HepG2 (cell line): Measurements from ENCODE around the gene FZD4. TPM values are rescaled to one million over a fixed set of nuclear protein-coding genes. Genes with fewer than 3 reads are reported as not detected.
A peak's percentile ranks its signal among the peaks of the same experiment; 100 is the strongest.

Source experiments
- ATAC-seq: fragments of 200-7000 bp; cut with Tn5 transposase; 3 replicates; pipeline ENCODE4 v1.9.1; 2020; ENCODE audit warnings: mild to moderate bottlenecking, moderate library complexity
- BruUV-seq: library from RNA; stranded (reverse); fragments of 400-500 nt; replicated peaks from 2 replicates; lab custom pipeline; 2021; lab: Mats Ljungman, UMichigan
- CTCF ChIA-PET: fragments of 300-600 bp; formaldehyde crosslinking; extraction: SDS; loops from one replicate; lab custom pipeline; 2021; ENCODE audit warnings: low total read pairs, inconsistent platforms, low intra/inter-chr PET ratio; lab: Yijun Ruan, JAX
- POLR2A ChIA-PET: fragments of 350-600 bp; sonication (Branson Sonifier 250); formaldehyde crosslinking; loops from one replicate; lab custom pipeline; 2020; ENCODE audit warnings: antibody characterized with exemption, inconsistent platforms; lab: Yijun Ruan, JAX
- DNase-seq: peaks from one replicate; pipeline ENCODE4 v3.0.0-alpha.2; 2015; ENCODE audit warnings: low spot score
- FAIRE-seq: peaks from 3 replicates; lab custom pipeline; 2011; peaks lifted over from hg19 to GRCh38; lab: Jason Lieb, UNC
- H2AFZ ChIP-seq: one replicate; pipeline ENCODE4 v1.6.1; 2011; ENCODE audit warnings: low read length, inconsistent platforms
- H3K27ac ChIP-seq: fragments of 300-600 bp; 3 replicates; pipeline ENCODE4 v1.8.0; 2011; ENCODE audit warnings: mixed run types, mild to moderate bottlenecking, mixed read lengths, low read length, inconsistent platforms; ENCODE audit not compliant: insufficient read depth; ENCODE audit errors: extremely low read length
- H3K27me3 ChIP-seq, 2 experiments: fragments of 200-600 bp in 1 of 2; 2 replicates in 1 of 2; 3 replicates in 1 of 2; pipeline versions ENCODE4 v1.6.0 to v1.8.0; 2011; ENCODE audit warnings: low read length in 2 of 2, mild to moderate bottlenecking in 2 of 2, moderate library complexity in 2 of 2, inconsistent platforms in 1 of 2; ENCODE audit not compliant: insufficient read depth in 2 of 2, control insufficient read depth in 1 of 2
- H3K36me3 ChIP-seq, 2 experiments: fragments of 200-600 bp in 1 of 2; replicated peaks in 1 of 2; 2 replicates in 1 of 2; 3 replicates in 1 of 2; pipeline versions ENCODE4 v1.5.1 to v1.8.0; 2011; ENCODE audit warnings: low read length in 2 of 2, inconsistent platforms in 1 of 2; ENCODE audit not compliant: insufficient read depth in 2 of 2, control insufficient read depth in 1 of 2
- H3K4me1 ChIP-seq: 2 replicates; pipeline ENCODE4 v1.5.1; 2012; ENCODE audit warnings: low read length, inconsistent platforms; ENCODE audit not compliant: insufficient read depth
- H3K4me2 ChIP-seq: 2 replicates; pipeline ENCODE4 v1.6.0; 2011; ENCODE audit warnings: low read depth, low read length, inconsistent platforms
- H3K4me3 ChIP-seq, 3 experiments: fragments of 200-600 bp in 1 of 3; sonication (generic), shearing (Covaris generic) in 1 of 3; replicated peaks in 1 of 3; 2 replicates each; pipeline ENCODE4 v1.5.1; 2011 to 2016; ENCODE audit warnings: low read length in 3 of 3, inconsistent platforms in 2 of 3, low read depth in 2 of 3, mild to moderate bottlenecking in 2 of 3, control low read depth in 1 of 3, mixed read lengths in 1 of 3; ENCODE audit not compliant: insufficient read depth in 1 of 3
- H3K79me2 ChIP-seq: one replicate; pipeline ENCODE4 v1.6.1; 2011; ENCODE audit warnings: low read length, inconsistent platforms; ENCODE audit not compliant: insufficient read depth
- H3K9ac ChIP-seq: 2 replicates; pipeline ENCODE4 v1.6.0; 2011; ENCODE audit warnings: mild to moderate bottlenecking, low read depth, low read length, inconsistent platforms; ENCODE audit not compliant: insufficient read depth
- H3K9me3 ChIP-seq: 2 replicates; pipeline ENCODE4 v1.5.1; 2012; ENCODE audit warnings: mild to moderate bottlenecking, low read length
- H4K20me1 ChIP-seq: 2 replicates; pipeline ENCODE4 v1.6.0; 2011; ENCODE audit warnings: inconsistent platforms, mild to moderate bottlenecking, low read length, moderate library complexity; ENCODE audit not compliant: insufficient read depth
- BCL6 ChIP-seq: IDR thresholded peaks from 2 replicates; pipeline ENCODE4 v1.6.1; 2016; ENCODE audit warnings: missing genetic modification reagents, missing compliant biosample characterization
- CEBPZ ChIP-seq: IDR thresholded peaks from 2 replicates; pipeline ENCODE4 v1.6.1; 2012; ENCODE audit warnings: low read length, improper control_type of control experiment
- EEA1 ChIP-seq: sonication (generic); formaldehyde crosslinking; IDR thresholded peaks from 2 replicates; pipeline ENCODE4 v1.5.1; 2020; ENCODE audit warnings: mild to moderate bottlenecking, missing genetic modification reagents, borderline replicate concordance
- FOSL2 ChIP-seq: sonication (generic); formaldehyde crosslinking; IDR thresholded peaks from 2 replicates; pipeline ENCODE4 v1.4.0; 2020; ENCODE audit warnings: missing genetic modification reagents
- GATAD2A ChIP-seq: IDR thresholded peaks from 2 replicates; pipeline ENCODE4 v1.6.1; 2016
- MAFF ChIP-seq: IDR thresholded peaks from 2 replicates; pipeline ENCODE4 v1.6.1; 2011; ENCODE audit warnings: low read depth, low read length, improper control_type of control experiment
- RNF2 ChIP-seq: fragments of 450-650 bp; conservative IDR thresholded peaks from 2 replicates; pipeline ENCODE4 v1.6.1; 2016; ENCODE audit warnings: low read depth
- SNAI1 ChIP-seq: sonication (generic); formaldehyde crosslinking; IDR thresholded peaks from 2 replicates; pipeline ENCODE4 v1.5.0; 2020; ENCODE audit warnings: mild to moderate bottlenecking, missing genetic modification reagents, borderline replicate concordance
- SOX13 ChIP-seq, 3 experiments: fragments of 450-650 bp in 1 of 3; sonication (generic) in 1 of 3; formaldehyde crosslinking in 1 of 3; IDR thresholded peaks in 2 of 3; conservative IDR thresholded peaks in 1 of 3; 2 replicates each; pipeline versions ENCODE4 v1.5.0 to v1.6.1; 2016 to 2020; ENCODE audit warnings: antibody characterized with exemption in 1 of 3, mild to moderate bottlenecking in 1 of 3, missing compliant biosample characterization in 1 of 3, missing genetic modification reagents in 1 of 3, moderate library complexity in 1 of 3
- TGIF2 ChIP-seq: IDR thresholded peaks from 2 replicates; pipeline ENCODE4 v1.6.1; 2016; ENCODE audit warnings: control low read depth, missing compliant biosample characterization
- WGBS: methylation state at CpG from one replicate; pipeline ENCODE4 v1.1.6; 2017; ENCODE audit warnings: low lambda C conversion rate; 5-methylcytosine and 5-hydroxymethylcytosine counted together
- in situ Hi-C: cut with HindIII; loops from 2 replicates; pipeline ENCODE4 v1.10.0; 2017; ENCODE audit warnings: low pct_unique_long_range_greater_than_20kb; ENCODE audit not compliant: extremely low pct_ligation_motif_present
- intact Hi-C: fragments of 100-400 bp; cut with micrococcal nuclease; formaldehyde crosslinking; loops from one replicate; pipeline ENCODE4 v1.10.0; 2022; ENCODE audit not compliant: unreplicated experiment
- polyA plus RNA-seq, 8 experiments: library from polyadenylated mRNA; depleted of rRNA in 3 of 8; stranded (reverse) in 7 of 8; unstranded in 1 of 8; fragments of >200 nt; fragmentation: Illumina TruSeq in 4 of 8; extraction: Trizol in 4 of 8; gene quantifications; 2 replicates each; pipeline versions ENCODE4 v1.2.1 to v1.2.3, GENCODE V29; 2011 to 2016; ENCODE audit warnings: low read depth in 4 of 8, missing spikeins in 1 of 8, mixed read lengths in 1 of 8; ENCODE audit not compliant: insufficient read depth in 1 of 8
- total RNA-seq, 5 experiments: library from RNA; depleted of rRNA; stranded (reverse); fragments of >200 nt; fragmentation: Illumina TruSeq; extraction: Trizol; gene quantifications; 2 replicates each; pipeline ENCODE4 v1.2.3, GENCODE V29; 2016; ENCODE audit warnings: low read depth in 1 of 5
- TF ChIP-seq, protein P1 (sequence below): sonication (generic); formaldehyde crosslinking; IDR thresholded peaks from 2 replicates; pipeline ENCODE4 v1.4.0; 2020; ENCODE audit warnings: missing genetic modification reagents
- TF ChIP-seq, protein P2 (sequence below): sonication (generic); formaldehyde crosslinking; IDR thresholded peaks from 2 replicates; pipeline ENCODE4 v1.4.0; 2020; ENCODE audit warnings: missing genetic modification reagents

The FZD4 gene
- total and polyA plus RNA-seq, 2 of the 13 experiments (the other 11 are each of a cell fraction or from before 2014, with no cell fraction given) = 46.5 to 70.4 TPM

GRCh38 chr11:86996953-86997570 is 41.9 kb upstream of the FZD4 start:
- DNase-seq = no peak
- Histone ChIP-seq H3K79me2 (no peaks in the 10 kb centered on the region), H4K20me1 (no peaks in the 10 kb centered on the region), H3K4me1 (peaks cover 75% of the 10 kb centered on the region), H3K9me3 (no peaks in the 10 kb centered on the region), H3K4me3 (no peak overlapping the region), H3K4me2 (no peak overlapping the region), H3K9ac (no peak overlapping the region), H3K36me3 (no peaks in the 10 kb centered on the region), H2AFZ (no peak overlapping the region), H3K27me3 (no peaks in the 10 kb centered on the region), H3K27ac (peak overlapping the region; percentile 19)
- ChIA-PET POLR2A (interaction anchor here (0.9 to 1.8 kb wide), 3 partner anchors 14 to 56 kb away, joined by 3 to 6 read pairs (median 3); partner anchors contain the start of gene TMEM135), CTCF (no interaction called here)
- ATAC-seq = no peak
- FAIRE-seq = peak; percentile 56
- 83% methylated on average over 1 of the region's 1 CpG for WGBS
- no TSS peak for BruUV-seq
- intact Hi-C loops = no loop called here
- in situ Hi-C loops = loop anchor here (5.0 kb wide), 1 partner anchor 40 kb away; the partner anchor contains the start of gene FZD4
- TF ChIP-seq, protein P1, sequence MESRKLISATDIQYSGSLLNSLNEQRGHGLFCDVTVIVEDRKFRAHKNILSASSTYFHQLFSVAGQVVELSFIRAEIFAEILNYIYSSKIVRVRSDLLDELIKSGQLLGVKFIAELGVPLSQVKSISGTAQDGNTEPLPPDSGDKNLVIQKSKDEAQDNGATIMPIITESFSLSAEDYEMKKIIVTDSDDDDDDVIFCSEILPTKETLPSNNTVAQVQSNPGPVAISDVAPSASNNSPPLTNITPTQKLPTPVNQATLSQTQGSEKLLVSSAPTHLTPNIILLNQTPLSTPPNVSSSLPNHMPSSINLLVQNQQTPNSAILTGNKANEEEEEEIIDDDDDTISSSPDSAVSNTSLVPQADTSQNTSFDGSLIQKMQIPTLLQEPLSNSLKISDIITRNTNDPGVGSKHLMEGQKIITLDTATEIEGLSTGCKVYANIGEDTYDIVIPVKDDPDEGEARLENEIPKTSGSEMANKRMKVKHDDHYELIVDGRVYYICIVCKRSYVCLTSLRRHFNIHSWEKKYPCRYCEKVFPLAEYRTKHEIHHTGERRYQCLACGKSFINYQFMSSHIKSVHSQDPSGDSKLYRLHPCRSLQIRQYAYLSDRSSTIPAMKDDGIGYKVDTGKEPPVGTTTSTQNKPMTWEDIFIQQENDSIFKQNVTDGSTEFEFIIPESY (CRISPR knock-in tag) = no peak
- 0 out of 2 replicates have a peak, but pooled peaks have one; percentile 8 for TF ChIP-seq BCL6 (CRISPR knock-in tag)
- TF ChIP-seq MAFF = no peak
- 0 out of 2 replicates have a peak, but pooled peaks have one; percentile 4 for TF ChIP-seq GATAD2A
- no peak for TF ChIP-seq CEBPZ
- TF ChIP-seq SNAI1 (CRISPR knock-in tag) = no peak
- no peak for TF ChIP-seq TGIF2 (CRISPR knock-in tag)
- no peak for TF ChIP-seq FOSL2 (CRISPR knock-in tag)
- no peak for TF ChIP-seq RNF2
- TF ChIP-seq, protein P2, sequence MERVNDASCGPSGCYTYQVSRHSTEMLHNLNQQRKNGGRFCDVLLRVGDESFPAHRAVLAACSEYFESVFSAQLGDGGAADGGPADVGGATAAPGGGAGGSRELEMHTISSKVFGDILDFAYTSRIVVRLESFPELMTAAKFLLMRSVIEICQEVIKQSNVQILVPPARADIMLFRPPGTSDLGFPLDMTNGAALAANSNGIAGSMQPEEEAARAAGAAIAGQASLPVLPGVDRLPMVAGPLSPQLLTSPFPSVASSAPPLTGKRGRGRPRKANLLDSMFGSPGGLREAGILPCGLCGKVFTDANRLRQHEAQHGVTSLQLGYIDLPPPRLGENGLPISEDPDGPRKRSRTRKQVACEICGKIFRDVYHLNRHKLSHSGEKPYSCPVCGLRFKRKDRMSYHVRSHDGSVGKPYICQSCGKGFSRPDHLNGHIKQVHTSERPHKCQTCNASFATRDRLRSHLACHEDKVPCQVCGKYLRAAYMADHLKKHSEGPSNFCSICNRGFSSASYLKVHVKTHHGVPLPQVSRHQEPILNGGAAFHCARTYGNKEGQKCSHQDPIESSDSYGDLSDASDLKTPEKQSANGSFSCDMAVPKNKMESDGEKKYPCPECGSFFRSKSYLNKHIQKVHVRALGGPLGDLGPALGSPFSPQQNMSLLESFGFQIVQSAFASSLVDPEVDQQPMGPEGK (CRISPR knock-in tag) = 0 out of 2 replicates have a peak, but pooled peaks have one; percentile 12
- no peak for TF ChIP-seq SOX13 (IDR thresholded peaks at IDR 0.05)
- TF ChIP-seq SOX13 (CRISPR knock-in tag; conservative IDR thresholded peaks at IDR 0.05 in 1 of 2, IDR thresholded peaks at IDR 0.05 in 1 of 2) = peak in 1 of 2 experiments; percentile 57; a peak in 2 of 4 replicates
- TF ChIP-seq EEA1 = no peak
